CD4-positive, alpha-beta T cell (primary cell): ENCODE results near the gene TTK. TPM values are rescaled to one million over a fixed set of nuclear protein-coding genes. Genes with fewer than 3 reads are reported as not detected.

Experiments used
- ATAC-seq: fragments of 200-7000 bp; cut with Tn5 transposase; one replicate; pipeline ENCODE4 v1.10.0; 2022; ENCODE audit warnings: mild to moderate bottlenecking; ENCODE audit not compliant: poor library complexity
- CTCF ChIA-PET: fragments of 350-600 bp; sonication (Branson Sonifier 250); formaldehyde crosslinking; loops from one replicate; lab custom pipeline; 2021; ENCODE audit warnings: antibody characterized with exemption, inconsistent platforms; lab: Charles Lee
- POLR2A ChIA-PET: fragments of 350-600 bp; sonication (Branson Sonifier 250); formaldehyde crosslinking; loops from one replicate; lab custom pipeline; 2021; ENCODE audit warnings: antibody characterized with exemption, inconsistent platforms; lab: Charles Lee
- DNase-seq, 14 experiments: peaks; one replicate each; pipeline ENCODE4 v3.0.0-alpha.2; 2013 to 2020; ENCODE audit warnings: mixed read lengths in 2 of 14
- H3K27ac ChIP-seq, 2 donors: one replicate each; pipeline versions ENCODE4 v1.5.1 to v1.7.0; 2013; ENCODE audit warnings: low read length in 2 of 2, low read depth in 1 of 2, mild to moderate bottlenecking in 1 of 2
- H3K27me3 ChIP-seq, 2 experiments: 1 replicate in 1 of 2; 2 replicates in 1 of 2; pipeline versions ENCODE4 v1.6.1 to v1.7.0; 2013; ENCODE audit warnings: low read length in 2 of 2, control low read depth in 1 of 2, mild to moderate bottlenecking in 1 of 2, moderate library complexity in 1 of 2; ENCODE audit not compliant: insufficient read depth in 2 of 2, control insufficient read depth in 1 of 2
- H3K36me3 ChIP-seq: one replicate; pipeline ENCODE4 v1.6.1; 2013; ENCODE audit warnings: low read length, control low read depth; ENCODE audit not compliant: insufficient read depth
- H3K4me1 ChIP-seq: one replicate; pipeline ENCODE4 v1.6.1; 2013; ENCODE audit warnings: low read length, control low read depth; ENCODE audit not compliant: insufficient read depth
- H3K4me3 ChIP-seq: one replicate; pipeline ENCODE4 v1.5.1; 2013; ENCODE audit warnings: mild to moderate bottlenecking, low read length, moderate library complexity
- H3K9me3 ChIP-seq, 2 experiments: 1 replicate in 1 of 2; 2 replicates in 1 of 2; pipeline versions ENCODE4 v1.6.1 to v1.7.0; 2013; ENCODE audit warnings: low read length in 2 of 2, mild to moderate bottlenecking in 2 of 2, control low read depth in 1 of 2, moderate library complexity in 1 of 2; ENCODE audit not compliant: control insufficient read depth in 1 of 2, insufficient read depth in 1 of 2
- H3K27ac Mint-ChIP-seq: one replicate; pipeline ENCODE4 v1.8.0; 2020; ENCODE audit warnings: mixed read lengths
- H3K27me3 Mint-ChIP-seq: one replicate; pipeline ENCODE4 v1.8.0; 2021; ENCODE audit warnings: mixed read lengths
- H3K36me3 Mint-ChIP-seq: one replicate; pipeline ENCODE4 v1.8.0; 2021; ENCODE audit warnings: low read depth, mixed read lengths
- H3K4me1 Mint-ChIP-seq: one replicate; pipeline ENCODE4 v1.8.0; 2021; ENCODE audit warnings: low read depth, mixed read lengths
- H3K4me3 Mint-ChIP-seq: one replicate; pipeline ENCODE4 v1.8.0; 2020; ENCODE audit warnings: mild to moderate bottlenecking, mixed read lengths
- H3K9me3 Mint-ChIP-seq: one replicate; pipeline ENCODE4 v1.8.0; 2020; ENCODE audit warnings: mixed read lengths
- CTCF ChIP-seq: fragments of 200-600 bp; IDR thresholded peaks from one replicate; pipeline ENCODE4 v1.8.0; 2022; ENCODE audit warnings: antibody characterized with exemption, mild to moderate bottlenecking
- intact Hi-C, 2 experiments: fragments of 100-400 bp; cut with DNase I in 1 of 2; cut with micrococcal nuclease in 1 of 2; formaldehyde crosslinking; loops; one replicate each; pipeline versions ENCODE4 v1.15.1 to v1.9.0; 2023 to 2025; cut with DNase I, micrococcal nuclease
- total RNA-seq, 174 experiments: library from RNA in 2 of 174; stranded (reverse) in 2 of 174; gene quantifications; one replicate each; pipeline ENCODE4 v1.2.3 and lab custom pipeline; 2021 to 2026

The TTK gene
- total RNA-seq, 2 experiments from 2014 or later: 0.45 to 0.60 TPM

DNA sequence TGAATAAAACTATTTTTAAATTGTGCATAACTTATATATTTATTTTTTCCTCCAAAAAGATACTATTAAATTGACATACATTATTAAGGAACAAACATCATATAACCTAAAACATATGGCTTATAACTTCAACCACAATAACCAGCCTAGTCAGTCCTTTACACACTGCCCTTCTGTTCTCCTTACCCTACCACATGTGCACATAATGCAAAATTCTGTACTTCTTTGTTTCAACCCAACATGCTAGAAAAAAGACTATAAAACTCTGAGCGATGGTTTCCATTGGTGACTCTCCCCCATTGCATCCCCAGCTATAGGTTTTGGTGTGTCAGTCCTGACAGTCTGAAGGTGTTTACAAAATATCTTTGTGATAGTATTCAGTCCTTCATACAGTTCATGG lies 14.8 kb upstream of the TTK start:
- intact Hi-C loops: no loop called here
- CTCF ChIA-PET: no interaction called here
- H3K36me3 ChIP-seq: no peaks in the 10 kb centered on the region

DNA sequence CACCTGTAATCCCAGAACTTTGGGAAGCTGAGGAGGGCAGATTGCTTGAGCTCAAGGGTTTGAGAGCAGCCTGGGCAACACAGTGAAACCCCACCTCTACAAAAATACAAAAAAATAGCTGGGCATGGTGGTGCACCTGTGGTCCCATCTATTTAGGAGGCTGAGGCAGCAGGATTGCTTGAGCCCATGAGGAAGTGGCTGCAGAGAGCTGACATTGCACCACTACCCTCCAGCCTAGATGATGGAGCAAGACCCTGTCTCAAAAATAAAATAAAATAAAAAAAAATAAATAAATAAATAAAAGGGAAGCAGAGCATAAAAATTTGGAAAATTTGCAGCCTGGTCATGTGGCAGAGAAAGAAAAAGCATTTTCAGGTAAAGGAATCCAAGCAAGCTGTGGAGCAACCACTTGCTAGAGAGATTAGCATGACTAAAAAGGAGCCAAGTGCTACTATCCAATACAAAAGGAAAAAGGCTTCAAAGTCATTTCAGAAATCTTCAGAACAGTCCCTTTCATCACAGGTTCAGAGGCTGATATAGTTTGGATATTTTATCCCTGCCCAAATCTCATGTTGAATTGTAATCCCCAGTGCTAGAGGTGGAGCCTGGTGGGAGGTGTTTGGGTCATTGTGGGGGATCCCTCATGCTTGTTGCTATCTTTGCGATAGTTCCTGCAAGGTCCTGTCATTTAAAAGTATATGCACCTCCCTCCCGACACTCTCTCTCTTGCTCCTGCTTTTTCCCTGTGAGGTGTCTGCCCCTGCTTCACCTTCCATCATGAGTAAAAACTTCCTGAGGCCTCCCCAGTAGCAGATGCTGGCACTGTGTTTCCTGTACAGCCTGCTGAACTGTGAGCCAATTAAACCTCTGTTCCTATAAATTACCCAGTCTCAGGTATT lies 11.2 kb upstream of the TTK start:
- Mint-ChIP-seq H3K4me1 (no peaks in the 10 kb centered on the region), H3K9me3 (peaks cover 2% of the 10 kb centered on the region), H3K4me3 (no peak overlapping the region), H3K36me3 (no peaks in the 10 kb centered on the region), H3K27me3 (no peaks in the 10 kb centered on the region), H3K27ac (no peak overlapping the region)
- ChIA-PET CTCF (interaction anchor here (1.6 kb wide), 1 partner anchor 7 kb away, joined by 3 read pairs; no protein-coding TSS in a partner anchor), POLR2A (interaction anchor here (1.1 kb wide), 1 partner anchor 10 kb away, joined by 3 read pairs; no protein-coding TSS in a partner anchor)
- H3K36me3 ChIP-seq: no peaks in the 10 kb centered on the region
- no peak for TF ChIP-seq CTCF
- DNase-seq: no peak
- no peaks in the 10 kb centered on the region for H3K27me3 ChIP-seq
- intact Hi-C loops: no loop called here
- H3K4me3 ChIP-seq: no peak overlapping the region
- H3K27ac ChIP-seq: no peak overlapping the region
- no peaks in the 10 kb centered on the region for H3K9me3 ChIP-seq
- H3K4me1 ChIP-seq: no peaks in the 10 kb centered on the region
- no peak for ATAC-seq

More for the DNA sequence above, 14.8 kb upstream of the TTK start:
- Mint-ChIP-seq H3K9me3 (peaks cover 2% of the 10 kb centered on the region), H3K36me3 (no peaks in the 10 kb centered on the region), H3K4me3 (no peak overlapping the region), H3K27ac (no peak overlapping the region), H3K27me3 (no peaks in the 10 kb centered on the region), H3K4me1 (no peaks in the 10 kb centered on the region)
- ATAC-seq (no peak), DNase-seq (no peak)
- POLR2A ChIA-PET: no interaction called here
- no peaks in the 10 kb centered on the region for H3K4me1 ChIP-seq
- no peak overlapping the region for H3K4me3 ChIP-seq
- H3K27me3 ChIP-seq: no peaks in the 10 kb centered on the region
- no peak overlapping the region for H3K27ac ChIP-seq
- no peaks in the 10 kb centered on the region for H3K9me3 ChIP-seq
- TF ChIP-seq CTCF: no peak

DNA sequence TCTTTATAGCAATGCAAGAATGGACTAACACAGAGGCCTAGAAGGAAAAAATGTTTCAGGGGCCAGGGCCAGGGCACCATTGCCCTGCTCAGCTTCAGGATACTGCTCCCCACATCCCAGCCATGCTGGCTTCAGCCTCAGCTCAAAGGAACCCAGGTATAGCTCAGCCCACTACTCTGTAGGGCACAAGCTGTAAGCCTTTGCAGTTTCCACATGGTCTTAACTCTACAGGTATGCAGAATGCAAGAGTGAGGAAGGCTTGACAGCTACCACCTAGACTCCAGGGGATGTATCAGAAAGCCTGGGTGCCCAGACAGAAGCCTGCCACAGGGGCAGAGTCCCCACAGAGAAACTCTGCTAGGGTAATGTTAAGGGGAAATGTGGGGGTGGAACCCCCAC lies 10.5 kb upstream of the TTK start:
- H3K4me1 ChIP-seq: no peaks in the 10 kb centered on the region
- Mint-ChIP-seq H3K4me3 (no peak overlapping the region), H3K9me3 (peaks cover 2% of the 10 kb centered on the region), H3K27ac (no peak overlapping the region), H3K27me3 (no peaks in the 10 kb centered on the region), H3K4me1 (no peaks in the 10 kb centered on the region), H3K36me3 (no peaks in the 10 kb centered on the region)
- ChIA-PET POLR2A (interaction anchor here (1.1 kb wide), 1 partner anchor 10 kb away, joined by 3 read pairs; no protein-coding TSS in a partner anchor), CTCF (no interaction called here)
- no peaks in the 10 kb centered on the region for H3K36me3 ChIP-seq
- no peak for TF ChIP-seq CTCF
- intact Hi-C loops: no loop called here
- no peak for DNase-seq
- no peak overlapping the region for H3K27ac ChIP-seq
- H3K27me3 ChIP-seq: no peaks in the 10 kb centered on the region
- ATAC-seq: no peak
- no peak overlapping the region for H3K4me3 ChIP-seq
- H3K9me3 ChIP-seq: no peaks in the 10 kb centered on the region
